ENCODE data around the gene BRAT1. TPM values are rescaled to one million over a fixed set of nuclear protein-coding genes. Genes with fewer than 3 reads are reported as not detected.
"Not testable (repeated sequence)": the region's sequence is repeated elsewhere in the genome, so short reads cannot be mapped to it uniquely, and the experiment has no call there.

Gene BRAT1
- total RNA-seq, 1 experiment from 2014 or later = 87.9 TPM

DNA sequence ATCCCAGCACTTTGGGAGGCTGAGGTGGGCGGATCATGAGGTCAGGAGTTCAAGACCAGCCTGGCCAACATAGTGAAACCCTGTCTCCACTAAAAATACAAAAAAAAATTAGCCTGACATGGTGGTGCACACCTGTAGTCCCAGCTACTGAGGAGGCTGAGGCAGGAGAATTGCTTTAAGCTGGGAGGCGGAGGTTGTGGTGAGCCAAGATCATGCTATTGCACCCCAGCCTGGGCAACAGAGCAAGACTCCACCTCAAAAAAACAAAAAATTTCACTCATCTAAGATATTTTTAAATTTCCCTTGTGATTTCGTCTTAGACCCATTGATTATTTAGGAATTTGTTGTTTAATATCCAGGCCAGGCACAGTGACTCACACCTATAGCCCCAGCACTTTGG is 8.6 kb upstream of the BRAT1 start:
- DNase-seq (ENCODE audit: low spot score) = not testable (repeated sequence)

DNA sequence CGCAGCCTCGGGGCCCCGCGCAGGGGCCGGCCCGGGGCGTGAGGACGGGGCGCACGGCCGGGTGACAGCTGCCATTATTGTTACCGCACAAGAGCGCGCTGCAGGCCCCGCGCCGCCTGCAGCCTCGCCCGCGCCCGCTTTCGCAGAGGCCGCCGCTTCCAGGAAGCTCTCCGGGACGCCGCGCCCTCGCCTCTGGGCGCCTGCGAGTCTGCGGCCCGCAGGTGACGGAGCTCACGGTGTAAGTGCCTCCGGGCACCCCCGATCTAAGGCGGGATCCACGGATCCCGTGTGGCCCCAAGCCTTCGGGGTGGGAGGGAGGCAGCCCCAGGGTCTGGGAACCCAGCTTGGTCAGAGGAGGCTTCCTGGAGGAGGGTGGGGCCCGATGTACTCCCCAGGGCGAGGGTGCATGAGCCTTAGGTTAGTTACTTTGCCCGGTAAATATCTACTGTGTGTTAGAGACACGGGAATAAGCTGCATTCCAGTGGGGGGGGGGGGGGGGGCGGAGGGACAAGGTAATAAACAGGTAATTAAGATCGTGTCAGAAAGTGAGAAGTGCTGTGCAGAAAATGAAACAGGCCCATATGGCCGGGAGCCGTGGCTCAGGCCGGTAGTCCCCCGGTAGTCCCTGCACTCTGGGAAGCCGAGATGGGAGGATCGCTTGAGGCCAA is 4.1 kb upstream of the BRAT1 start:
- no peak for DNase-seq (ENCODE audit: low spot score)

DNA sequence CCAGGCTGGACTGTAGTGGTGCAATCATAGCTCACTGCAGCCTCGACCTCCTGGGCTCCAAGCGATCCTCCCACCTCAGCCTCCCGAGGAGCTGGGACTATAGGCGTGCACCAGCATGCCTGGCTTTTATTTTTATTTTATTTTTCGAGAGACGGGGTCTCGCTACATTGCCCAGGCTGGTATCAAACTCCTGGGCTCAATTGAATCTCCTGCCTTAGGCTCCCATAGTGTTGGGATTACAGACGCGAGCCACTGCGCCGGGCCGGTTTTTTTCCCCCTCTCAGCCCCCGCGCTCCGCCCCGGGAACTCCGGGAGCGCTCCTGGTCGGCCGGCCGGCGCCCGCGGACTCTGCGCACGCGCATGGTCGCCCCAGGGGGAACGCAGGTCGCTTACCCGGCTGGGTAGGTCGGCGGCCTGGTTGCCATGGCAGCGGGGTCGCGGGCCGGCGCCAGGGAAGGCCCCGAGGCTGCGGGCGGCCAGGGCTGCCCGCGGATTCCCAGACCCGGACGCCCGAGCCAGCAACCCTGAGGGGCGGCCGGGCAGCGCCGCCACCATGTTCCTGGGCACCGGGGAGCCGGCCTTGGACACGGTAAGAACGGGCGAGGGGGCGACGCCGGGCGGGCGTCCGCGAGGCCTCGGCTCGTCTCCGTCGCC is 3.4 kb upstream of the BRAT1 start, which contains the start of gene IQCE:
Gene IQCE, plus strand, starts transcription at position 351 of the 654 bp plus-strand sequence. Its CDS starts 203 bp downstream, at position 554.
- DNase-seq (ENCODE audit: low spot score) = peak; percentile 77

DNA sequence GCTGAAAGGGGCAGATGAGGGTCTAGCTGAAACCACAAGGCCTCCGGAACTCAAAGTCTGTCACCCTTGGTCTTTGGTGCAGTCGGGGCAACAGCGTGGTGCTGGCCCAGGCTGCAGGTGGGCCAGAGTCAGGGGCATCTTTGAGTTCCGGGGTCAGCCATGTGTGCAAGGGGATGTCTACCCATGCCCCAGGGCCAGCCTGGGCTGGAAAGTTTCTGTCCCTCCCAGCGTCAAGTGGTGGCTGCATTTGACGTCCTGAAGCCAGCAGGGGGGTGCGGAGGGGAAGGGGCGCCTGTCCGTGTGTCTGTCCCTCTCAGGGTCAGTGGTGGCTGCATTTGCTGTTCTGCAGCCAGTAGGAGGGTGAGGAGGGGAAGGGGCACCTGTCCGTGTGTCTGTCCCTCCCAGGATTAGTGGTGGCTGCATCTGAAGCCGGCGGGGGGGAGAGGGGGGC is 638 bp downstream of the BRAT1 start:
- DNase-seq (ENCODE audit: low spot score) = no peak

DNA sequence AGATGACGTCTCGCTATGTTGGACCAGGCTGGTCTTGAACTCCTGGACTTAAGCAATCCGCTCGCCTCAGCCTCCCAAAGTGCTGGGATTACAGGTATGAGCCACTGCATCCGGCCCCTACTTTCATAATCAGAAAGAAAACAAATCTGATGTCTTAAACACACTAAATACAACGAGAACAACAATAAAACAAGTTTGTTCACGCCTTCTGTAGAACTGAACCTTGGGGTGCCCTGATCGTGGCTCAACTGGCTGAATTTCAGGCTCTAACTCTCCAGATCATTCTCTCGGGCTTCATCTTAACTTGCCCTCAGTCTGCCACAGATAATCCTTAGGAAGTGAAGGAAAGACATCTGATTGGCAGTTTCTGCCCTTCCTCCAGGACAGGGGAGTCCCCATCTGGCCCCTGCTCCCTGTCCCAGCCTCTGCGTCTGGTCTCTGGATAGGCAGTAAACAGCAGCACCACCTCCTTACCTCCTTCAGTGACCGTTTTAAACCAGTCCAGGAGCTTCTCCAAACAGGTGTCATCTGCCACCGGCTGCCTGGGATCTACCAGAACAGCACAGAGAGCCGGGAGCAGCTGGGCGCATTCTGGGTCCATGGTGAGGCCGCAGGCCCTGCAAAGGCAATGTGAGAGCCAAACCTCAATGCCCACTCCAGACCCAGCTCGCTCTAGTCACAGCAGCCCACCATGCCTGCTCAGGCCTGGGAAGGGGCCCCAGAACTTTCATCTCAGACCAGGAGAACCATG is 1.3 kb downstream of the BRAT1 start:
- no peak for DNase-seq (ENCODE audit: low spot score)

DNA sequence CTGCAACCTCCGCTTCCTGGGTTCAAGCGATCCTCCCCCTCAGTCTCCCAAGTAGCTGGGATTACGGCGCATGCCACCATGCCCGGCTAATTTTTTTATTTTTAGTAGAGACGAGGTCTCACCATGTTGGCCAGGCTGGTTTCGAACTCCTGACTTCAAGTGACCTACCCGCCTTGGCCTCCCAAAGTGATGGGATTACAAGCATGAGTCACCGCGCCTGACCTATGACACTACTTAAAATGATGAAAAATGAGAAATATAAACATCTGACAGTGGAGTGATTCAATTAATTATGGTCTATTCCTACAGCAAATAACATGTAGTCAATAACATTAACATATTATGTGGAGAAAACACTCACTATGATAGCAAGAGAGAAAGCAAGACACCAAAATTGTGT is 2.2 kb downstream of the BRAT1 start:
- DNase-seq (ENCODE audit: low spot score) = no peak

DNA sequence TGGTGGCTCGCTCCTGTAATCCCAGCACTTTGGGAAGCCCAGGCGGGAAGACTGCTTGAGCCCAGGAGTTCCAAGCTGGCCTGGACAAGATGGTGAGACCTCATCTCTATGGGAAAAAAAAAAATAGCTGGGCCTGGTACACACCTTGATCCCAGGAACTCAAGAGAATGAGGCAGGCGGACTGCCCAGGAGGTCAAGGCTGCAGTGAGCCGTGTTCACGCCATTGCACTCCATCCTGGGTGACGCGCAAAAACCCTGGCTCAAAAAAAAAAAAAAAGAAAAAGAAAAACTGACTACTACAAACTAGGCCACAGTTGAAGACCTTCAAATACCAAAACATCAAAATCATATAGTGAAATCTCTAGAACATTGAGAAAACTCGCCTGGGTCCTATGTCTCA is 3.9 kb downstream of the BRAT1 start:
- no peak for DNase-seq (ENCODE audit: low spot score)

DNA sequence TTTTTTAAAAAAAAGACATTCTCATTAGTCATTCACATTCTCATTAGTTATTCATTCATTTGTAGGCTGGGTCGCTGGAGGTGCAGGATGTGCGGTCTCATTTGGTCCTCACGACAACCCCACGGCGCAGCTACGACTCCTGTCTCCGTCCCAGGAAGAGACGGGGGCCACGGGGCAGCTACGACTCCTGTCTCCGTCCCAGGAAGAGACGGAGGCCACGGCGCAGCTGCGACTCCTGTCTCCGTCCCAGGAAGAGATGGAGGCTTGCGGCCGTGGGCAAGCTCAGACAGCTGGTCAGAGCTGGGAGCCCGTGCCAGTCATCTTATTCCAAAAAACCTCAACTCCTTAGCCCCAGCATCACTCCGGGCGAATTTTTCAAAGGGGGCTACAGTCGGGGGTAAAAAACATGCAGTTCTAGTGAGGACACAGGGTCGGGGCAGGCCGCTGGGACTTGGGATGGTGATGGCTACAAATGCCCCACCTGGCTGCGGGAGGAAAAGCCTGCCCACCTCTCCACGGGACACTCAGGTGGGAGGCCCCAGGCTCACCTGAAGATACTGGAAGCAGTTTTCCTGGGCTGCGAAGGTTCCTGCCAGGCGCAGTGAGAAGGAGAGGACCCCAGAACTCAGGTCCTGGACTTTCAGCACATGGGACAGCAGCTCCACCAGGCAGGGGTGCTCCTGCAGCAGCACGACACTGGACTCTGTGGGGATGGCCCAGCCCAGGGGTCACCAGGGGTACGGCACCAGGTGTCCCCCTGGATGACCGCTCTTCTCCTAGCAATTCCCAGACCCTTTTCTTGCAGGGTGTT is 8.3 kb downstream of the BRAT1 start:
- no peak for DNase-seq (ENCODE audit: low spot score)

DNA sequence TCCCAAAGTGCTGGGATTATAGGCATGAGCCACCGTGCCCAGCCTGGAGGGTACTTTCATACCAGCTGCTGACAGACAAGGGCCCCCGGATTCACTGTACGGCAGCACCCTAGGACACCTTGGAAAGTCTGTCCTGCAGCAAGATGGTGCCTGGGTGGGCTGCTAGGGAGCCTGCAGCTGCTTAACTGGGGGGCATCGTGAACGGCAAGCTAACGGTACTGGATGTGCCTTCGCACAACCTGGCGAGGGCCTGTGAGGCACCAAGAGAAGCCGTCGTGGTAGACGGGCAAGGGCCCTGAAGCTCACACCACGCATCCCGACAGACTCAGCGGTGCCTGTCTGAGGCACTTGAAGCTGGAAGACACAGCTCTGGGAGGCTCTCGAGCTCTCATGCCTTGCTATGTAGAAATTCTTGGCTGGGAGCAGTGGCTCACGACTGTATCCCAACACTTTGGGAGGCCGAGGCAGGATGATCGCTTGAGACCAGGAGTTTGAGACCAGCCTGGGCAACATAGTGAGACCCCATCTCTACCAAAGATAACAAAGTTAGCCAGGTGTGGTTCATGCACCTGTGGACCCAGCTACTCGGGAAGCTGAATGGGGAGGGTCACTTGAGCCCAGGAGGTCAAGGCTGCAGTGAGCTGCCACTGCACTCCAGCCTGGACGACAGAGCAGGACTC is 9.4 kb downstream of the BRAT1 start:
- no peak for DNase-seq (ENCODE audit: low spot score)

DNA sequence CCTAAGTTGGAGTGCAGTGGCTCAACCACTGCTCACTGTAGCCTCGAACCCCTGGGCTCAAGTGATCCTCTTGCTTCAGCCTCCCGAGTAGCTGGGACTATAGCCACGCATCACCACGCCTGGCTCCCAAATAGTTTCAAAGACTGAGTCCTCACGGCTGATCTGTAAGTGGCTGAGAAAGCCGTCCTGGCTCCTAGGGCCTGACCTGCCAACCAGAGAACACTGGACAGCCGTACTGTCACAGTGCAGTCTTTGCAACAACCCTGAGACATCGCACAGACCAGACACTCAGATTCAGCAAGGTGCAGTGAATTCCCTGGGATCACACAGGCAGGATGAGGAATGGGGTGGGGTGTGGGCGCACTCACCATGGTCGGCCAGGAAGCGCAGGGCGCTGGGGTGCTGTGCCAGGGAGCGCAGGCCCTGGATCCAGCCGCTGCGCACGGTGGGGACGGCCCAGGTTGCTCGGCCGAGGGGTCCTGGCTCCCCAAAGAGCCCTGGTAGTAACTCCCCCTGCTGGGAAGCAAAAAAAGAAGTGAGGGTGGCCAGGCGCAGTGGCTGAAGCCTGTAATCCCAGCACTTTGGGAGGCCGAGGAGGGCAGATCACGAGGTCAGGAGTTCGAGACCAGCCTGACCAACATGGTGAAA is 10.7 kb downstream of the BRAT1 start:
- DNase-seq (ENCODE audit: low spot score) = no peak

DNA sequence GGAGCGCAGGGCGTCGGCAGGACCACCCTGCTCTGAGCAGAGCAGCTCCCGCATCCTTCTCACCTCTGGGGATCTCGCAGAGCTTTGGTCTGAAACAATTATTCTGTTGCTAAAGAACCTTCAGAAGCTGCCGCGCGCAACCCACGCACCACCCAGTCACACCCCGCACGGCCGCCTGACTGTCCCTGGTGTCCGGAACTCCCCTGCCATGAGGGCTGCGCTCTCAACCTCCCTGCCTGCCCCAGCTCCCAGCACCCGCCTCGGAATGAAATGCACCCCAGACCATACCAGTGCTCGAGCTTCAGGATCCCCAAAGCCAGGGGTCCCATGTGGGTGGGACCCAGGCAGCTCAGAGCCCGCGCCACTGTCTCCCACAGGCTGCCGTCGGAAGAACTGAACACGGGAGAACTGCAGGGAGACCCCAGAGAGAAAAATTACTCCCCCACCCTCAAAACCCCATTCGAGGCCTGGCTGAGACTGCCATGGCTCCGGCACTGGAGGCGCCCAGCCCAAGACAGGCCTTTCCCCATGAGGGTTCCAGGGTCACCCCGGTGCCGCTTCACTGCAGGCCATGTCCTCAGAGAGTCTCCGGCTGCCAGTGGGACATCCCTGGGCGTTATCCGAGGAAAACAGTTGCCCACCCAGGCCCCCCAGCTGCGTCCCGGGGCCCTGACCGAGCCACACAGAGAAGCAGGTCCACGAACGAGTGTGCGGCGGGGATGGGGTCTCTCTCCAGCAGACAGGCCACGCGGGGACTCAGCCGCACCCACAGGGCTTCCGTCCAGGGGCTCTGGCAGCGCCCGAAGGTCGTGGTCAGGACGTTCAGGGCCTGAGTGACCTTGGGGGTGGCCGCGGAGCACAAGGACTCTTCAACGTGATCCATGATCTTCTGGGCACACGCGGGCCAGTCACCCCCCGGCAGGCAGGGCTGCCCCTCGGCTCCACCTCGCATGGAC is 12.1 kb downstream of the BRAT1 start:
- no peak for DNase-seq (ENCODE audit: low spot score)

DNA sequence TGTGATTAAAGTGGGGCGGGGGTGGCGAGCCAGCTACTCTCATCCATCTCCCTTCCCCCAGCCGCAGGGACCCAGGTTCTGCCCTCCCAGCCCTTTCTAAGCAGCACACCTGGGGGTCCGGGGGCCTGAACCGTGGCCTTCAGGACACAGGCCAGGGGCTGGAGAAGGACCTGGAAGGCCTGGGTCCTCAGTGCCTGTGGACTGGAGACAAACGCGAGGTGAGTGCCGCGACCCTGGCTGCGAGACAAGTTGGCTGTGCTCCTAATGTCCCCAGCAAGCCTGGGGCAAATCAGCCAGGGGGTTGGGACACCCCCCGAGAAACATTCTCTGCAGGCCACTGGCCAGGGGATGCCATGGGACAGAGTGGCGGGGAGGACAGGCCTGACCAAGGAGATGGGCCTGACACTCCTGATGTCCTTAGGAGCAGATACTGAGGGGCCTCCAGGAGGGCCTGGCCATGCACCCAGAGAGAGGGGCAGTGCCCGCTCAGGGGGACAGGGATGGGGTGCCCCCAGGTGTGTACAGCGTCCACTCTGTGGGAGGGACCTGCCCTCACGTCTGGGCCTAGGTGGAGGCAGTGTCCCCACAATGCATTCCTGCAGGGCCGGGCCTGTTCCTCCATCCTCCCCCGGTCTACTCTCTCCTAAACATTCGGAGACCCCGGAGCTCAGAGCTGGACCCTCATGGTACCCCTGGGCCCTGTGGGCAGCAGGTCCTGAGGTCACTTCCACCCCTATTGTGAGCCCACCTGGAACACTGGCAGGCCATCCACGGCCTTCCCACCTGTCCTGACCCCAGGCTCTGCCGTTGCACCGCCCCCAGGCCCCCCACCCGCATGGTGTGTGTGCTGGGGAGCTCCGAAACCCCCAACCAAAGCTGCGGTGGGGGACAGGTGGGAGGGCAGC is 13.1 kb downstream of the BRAT1 start:
- DNase-seq (ENCODE audit: low spot score) = no peak

DNA sequence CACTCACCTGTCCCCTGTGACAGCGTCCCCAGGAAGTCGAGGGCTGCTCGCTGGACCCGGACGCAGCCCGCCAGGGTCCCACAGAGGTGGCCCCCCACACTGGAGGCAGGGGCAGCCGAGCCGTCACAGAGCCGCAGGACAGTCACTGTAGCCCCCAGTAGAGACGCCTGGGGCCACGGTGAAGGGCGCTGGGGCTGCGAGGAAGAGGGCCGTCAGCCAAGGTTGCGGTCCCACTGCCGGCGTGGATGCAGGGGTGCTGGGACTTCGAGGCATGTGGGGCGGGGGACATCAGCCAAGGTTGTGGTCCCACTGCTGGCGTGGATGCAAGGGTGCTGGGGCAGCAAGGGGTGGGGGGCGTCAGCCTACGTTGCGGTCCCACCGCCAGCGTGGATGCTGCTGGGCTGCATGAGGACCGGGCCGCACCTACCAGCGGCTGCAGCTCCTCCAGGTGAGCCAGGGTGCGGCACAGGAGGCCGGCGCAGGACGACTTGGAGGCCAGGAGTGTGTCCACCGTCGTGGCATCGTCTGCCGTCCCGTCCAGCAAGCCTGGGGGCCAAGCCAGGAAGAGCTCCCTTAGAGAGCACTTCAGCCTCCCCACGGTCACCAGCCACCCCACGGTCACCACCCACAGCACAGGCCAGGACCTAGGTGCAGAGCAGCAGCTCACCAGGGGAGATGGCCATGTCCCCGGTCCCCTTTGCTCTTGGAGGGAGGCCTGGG is 13.9 kb downstream of the BRAT1 start:
- DNase-seq (ENCODE audit: low spot score) = no peak

DNA sequence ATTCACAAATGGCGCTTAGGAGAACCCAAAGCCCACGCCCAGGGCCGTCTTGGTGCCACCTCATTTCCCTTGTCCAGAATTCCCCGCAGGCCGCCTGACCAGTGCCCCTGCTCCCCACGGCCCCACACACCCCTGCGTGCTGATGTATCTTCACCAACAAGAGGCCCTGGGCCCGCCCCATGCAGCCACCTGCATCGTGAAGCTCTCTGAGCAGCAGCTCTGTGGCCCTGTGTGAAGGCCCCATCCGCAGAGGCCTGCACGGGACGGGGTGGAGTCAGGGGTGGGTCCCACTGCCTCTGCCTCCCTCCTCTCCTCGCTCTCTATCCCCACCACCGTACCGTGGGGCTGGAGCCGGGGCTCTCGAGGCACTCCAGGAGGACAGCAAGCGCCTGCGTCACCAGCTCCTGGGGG is 14.7 kb downstream of the BRAT1 start:
- DNase-seq (ENCODE audit: low spot score) = no peak

DNA sequence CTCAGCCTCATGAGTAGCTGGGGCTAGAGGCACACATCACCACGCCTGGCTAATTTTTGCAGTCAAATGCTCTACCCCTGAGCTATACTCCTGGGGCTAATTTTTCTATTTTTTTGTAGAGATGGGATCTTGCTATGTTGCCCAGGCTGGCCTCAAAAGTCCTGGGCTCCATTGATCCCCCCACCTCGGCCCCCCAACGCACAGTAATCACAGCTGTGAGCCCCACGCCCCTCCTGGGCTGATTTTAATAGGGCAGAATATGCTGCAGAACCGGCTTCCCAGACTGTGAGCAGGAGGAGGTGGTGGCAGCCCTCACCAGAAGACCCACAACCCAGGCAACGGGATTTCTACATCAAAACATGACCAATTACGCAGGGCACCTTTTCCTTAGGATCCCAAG is 15.2 kb downstream of the BRAT1 start:
- no peak for DNase-seq (ENCODE audit: low spot score)

DNA sequence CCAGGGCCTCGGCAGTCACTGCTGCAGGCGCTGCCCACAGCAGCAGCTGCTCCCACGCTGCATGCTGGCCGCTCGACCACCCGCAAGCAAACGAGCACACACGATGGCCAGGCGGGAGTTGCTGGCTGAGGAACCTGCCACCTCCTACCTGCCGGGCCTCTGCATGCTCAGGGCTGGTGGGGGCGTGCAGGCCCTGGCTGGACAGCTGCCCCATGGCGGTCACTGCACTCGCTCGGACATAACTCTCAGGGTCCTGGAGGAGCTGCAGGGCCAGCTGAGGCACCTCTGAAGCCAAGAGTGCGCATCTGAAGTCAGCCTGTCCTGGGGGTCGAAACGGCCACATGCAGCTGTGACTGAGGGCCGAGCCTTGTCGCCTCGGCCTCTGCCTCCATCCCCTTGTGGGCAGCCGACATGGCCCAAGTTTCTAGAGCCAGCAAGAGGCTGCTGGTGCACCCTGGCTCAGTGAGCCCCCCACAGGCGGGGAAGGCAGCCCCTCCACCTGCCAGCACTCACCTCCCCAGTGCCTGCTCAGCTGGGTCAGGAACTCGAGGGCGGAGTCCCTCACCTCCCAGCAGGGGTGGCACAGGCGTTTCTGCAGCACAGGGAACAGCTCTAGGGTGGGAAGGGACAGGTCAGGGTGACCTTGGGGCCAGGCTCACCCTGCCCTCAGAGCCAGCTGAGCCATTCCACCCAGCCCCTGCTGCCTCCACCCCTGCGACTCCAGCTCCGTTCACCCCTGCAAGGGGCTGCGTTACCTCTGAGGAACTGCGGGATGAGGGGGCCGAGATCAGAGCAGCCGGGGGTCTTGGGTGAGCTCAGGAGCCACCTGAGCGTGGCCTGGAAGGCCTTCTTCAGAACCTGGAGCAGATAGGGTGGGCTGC is 16.1 kb downstream of the BRAT1 start:
- DNase-seq (ENCODE audit: low spot score) = no peak

Data from A172 (cell line).